ENCODE measurements around the gene CLASP1. TPM values are rescaled to one million over a fixed set of nuclear protein-coding genes. Genes with fewer than 3 reads are reported as not detected.
A peak's percentile ranks its signal among the peaks of the same experiment; 100 is the strongest.
"Not testable (repeated sequence)": the region's sequence is repeated elsewhere in the genome, so short reads cannot be mapped to it uniquely, and the experiment has no call there.

CLASP1 gene
- total RNA-seq, 2 donors from 2014 or later: 46.0 to 48.2 TPM

DNA sequence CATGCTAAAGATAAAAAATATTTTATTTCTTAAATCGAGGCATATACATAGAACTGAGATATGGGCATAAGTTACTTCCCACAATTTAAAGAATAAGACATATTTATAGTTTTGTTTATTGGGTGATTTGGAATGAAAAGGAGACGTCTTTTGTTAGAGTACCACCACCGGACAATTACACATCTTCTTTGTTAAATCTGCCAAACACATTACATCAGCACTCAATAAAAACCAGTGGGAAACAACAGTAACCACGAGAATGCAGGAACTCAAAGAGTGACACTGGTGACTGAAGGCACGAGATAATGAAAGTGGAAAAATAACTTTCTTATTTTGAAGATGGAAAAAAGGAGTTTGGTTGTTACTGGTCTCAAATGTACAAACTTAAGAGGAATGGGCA lies 271.6 kb downstream of the CLASP1 start:
- ATAC-seq (no peak), DNase-seq (no peak)
- intact Hi-C loops (cut with DNase I): no loop called here

DNA sequence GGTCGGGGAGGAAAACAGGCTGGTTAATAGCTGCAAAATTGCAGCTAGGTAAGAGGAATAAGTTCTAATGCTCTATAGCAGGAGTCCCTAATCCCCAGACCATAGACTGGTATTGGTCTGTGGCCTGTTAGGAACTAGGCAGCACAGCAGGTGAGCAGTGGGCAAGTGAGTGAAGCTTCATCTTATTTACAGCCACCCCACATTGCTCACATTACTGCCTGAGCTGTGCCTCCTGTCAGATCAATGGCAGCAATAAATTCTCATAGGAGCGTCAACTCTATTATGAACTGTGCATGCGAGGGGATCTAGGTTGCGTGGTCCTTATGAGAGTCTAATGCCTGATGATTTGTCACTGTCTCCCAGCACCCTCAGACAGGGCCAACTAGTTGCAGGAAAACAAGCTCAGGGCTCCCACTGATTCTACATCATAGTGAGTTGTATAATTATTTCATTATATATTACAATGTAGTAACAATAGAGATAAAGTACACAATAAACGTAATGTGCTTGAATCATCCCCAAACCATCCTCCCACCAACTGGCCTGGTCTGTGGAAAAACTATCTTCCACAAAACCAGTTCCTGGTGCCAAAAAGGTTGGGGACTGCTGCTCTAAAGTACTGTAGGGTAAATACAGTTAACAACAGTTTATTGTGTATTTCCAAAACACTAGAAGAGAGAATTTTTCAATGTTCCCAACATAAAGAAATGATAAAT lies 272.6 kb downstream of the CLASP1 start:
- intact Hi-C loops (cut with DNase I): no loop called here
- no peak for ATAC-seq
- no peak for DNase-seq

DNA sequence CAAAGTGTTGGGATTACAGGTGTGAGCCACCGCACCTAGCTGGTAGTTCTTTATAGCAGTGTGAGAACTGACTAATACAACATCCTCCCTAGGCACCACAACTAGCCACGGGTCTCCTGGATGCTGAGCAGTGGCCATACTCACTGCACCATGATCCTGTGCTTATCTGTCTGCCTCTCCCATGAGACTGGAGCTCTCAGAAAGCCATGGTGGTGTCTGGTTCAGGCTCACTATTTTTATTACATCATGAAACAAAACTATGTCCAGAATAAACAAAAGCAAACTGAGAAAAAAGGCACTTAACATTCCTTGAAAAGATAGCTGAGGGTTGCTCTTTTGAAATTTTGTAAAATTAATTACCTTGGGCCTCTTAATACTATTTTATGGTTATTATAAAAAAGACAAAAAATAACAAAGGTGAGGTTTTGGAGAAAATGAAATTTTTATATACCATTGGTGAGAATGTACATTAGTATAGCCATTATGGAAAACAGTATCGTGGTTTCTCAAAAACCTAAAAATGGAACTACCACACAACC lies 273.6 kb downstream of the CLASP1 start:
- ATAC-seq (peak in 1 of 2 donors; percentile 39), DNase-seq (no peak)
- intact Hi-C loops (cut with DNase I): no loop called here

DNA sequence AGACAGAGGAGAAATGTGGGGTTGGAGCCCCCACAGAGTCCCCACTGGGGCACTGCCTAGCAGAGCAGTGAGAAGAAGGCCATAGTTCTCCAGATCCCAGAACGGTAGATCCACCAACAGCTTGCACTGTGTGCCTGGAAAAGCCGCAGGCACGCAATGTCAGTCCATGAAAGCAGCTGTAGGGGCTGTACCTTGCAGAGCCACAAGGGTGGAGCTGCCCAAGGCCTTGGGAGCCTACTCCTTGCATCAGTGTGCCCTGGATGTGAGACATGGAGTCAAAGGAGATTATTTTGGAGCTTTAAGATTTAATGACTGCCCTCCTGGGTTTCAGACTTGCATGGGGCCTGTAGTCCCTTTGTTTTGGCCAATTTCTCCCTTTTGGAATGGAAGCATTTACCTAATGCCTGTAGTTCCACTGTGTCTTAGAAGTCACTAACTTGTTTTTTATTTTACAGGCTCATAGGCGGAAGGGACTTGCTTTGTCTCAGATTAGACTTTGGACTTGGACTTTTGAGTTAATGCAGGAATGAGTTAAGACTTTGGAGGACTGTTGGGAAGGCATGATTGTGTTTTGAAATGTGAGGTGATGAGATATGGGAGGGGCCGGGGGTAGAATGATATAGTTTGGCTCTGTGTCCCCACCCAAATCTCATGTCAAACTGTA lies 274.7 kb downstream of the CLASP1 start:
- DNase-seq; ATAC-seq; intact Hi-C loops (cut with DNase I): not testable (repeated sequence)

DNA sequence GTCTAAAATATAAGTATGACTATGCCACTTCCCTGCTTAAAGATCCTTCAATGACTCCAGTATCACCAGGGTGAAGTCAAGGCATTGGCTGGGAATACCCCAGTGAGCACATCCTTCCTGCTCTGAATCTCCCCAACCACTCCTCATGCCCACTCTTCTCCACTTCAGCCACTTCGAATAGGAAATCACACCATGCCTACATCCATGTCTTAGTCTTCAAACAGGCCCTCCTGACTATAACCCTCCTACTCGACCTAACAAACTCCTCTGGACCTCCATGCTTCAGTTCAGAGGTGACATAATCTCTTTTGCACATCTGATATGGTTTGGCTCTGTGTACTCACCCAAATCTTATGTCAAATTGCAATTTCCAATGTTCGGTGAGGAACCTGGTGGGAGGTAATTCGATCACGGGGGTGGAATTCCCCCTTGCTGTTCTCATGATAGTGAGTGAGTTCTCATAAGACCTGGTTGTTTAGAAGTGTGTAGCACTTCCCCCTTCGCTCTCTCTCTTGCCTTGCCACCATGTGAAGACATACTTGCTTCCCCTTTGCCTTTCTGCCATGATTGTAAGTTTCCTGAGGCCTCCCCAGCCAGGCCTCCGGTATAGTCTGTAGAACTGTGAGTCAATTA lies 276.4 kb downstream of the CLASP1 start:
- intact Hi-C loops (cut with DNase I): no loop called here
- no peak for ATAC-seq
- DNase-seq: no peak

DNA sequence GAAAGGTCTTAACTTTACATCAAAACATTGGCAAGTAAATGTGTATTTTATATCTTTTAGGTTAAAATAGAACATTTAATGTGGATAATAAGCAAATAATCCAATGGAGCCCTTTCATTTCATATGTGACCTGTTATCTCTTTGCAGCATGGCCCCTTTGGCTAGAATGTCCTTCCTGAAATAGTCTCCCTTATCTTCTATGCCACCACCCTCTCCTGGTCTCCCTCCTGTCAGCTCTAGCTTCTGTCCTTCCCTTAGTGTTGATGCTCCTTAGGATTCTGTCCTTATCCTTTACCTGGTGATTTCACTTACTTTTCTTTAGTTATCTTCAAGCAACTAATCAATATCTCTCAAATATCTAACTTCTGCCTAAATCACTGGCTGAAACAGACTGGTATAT lies 277.2 kb downstream of the CLASP1 start:
- intact Hi-C loops (cut with DNase I): no loop called here
- no peak for DNase-seq
- ATAC-seq: peak in 1 of 2 donors; percentile 26

DNA sequence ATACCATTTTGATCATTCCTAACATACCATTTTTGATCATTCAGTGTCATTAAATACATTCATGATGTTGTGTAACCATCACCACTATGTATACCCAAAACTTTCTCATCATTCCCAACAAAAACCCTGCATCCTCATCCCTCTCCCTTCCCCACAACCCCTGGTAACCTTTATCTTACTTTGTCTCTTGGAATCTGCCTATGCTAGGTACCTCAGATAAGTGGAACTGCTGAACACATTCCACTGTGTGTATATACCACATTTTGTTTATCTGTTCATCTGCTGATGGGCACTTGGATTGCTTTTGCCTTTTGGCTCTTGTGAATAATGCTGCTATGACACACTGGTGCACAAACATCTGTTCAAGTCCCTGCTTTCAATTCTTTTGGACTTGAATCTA lies 280.4 kb downstream of the CLASP1 start:
- ATAC-seq: no peak
- intact Hi-C loops (cut with DNase I): no loop called here
- DNase-seq: no peak

DNA sequence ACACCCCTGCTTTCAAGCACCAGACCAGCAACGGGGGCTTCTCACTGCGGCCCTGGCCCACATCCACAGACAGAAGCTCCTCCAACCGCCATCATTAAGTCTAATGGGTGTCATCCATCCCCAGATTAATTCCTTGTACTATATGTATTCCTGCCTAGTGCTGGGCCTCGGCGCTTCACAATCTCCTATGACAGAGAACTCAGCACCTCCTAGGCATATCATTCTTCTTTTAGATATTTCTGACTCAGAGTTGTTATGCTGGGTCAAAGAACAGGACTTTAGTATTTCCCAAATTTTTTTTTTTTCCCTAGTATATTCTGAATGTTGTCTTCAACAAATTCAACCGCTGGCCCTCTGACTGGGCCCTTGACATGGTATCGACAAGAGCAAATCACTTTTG lies 281.1 kb downstream of the CLASP1 start:
- no peak for DNase-seq
- intact Hi-C loops (cut with DNase I): no loop called here

DNA sequence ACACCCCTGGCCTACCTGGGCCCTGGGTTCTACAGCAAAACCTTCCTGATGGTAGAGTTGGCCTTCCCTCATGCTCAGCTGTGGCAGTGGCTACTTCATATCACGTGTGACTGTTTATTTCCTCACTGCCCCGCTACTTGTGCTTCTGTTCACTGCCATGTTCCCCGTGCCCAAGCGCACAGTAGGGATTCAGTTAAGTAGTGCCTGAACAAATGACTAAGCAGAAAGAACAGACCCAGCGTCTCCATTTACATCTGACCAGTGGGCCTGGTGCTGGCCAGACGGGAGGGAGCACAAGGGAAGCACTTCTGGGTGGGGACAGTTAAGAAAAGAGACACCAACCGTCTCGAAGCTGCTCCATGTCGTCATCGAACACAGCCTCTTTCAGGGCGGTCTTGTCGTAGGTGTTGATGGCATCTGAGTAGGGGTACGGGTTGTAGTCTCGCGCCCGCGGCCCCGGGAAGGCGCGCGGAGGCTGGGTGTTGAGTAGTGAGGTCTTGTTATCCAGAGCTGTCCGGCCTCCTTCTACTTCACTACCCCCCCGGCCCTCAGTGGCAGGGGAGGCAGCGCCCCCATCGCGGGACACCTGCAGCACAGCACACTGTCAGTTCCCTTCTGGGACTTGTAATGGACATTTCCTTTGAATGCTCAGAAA lies 281.9 kb downstream of the CLASP1 start:
- intact Hi-C loops (cut with DNase I): no loop called here
- ATAC-seq: no peak

More for the DNA sequence above, 281.1 kb downstream of the CLASP1 start:
- ATAC-seq: no peak

DNA sequence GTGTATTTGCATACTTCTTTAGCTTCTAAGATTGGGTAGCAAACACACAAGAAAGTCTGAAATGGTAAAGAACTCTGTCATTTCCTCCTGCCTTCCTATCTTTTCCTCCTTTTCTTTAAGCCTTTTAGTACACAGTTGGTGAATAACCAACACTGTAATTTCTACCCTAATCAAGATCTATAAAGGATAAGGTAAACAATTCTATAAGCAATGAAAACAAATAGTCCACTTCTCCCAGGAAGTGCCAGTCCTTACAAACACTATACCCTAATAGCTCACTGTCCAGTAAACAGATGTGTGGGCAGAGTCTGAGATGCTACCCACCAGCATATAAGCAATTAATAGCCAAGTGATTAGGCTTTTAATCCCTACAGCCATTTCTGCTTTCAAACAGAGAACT lies 283.2 kb downstream of the CLASP1 start:
- ATAC-seq (no peak), DNase-seq (no peak)
- intact Hi-C loops (cut with DNase I): no loop called here

More for the DNA sequence above, 281.9 kb downstream of the CLASP1 start:
- no peak for DNase-seq

DNA sequence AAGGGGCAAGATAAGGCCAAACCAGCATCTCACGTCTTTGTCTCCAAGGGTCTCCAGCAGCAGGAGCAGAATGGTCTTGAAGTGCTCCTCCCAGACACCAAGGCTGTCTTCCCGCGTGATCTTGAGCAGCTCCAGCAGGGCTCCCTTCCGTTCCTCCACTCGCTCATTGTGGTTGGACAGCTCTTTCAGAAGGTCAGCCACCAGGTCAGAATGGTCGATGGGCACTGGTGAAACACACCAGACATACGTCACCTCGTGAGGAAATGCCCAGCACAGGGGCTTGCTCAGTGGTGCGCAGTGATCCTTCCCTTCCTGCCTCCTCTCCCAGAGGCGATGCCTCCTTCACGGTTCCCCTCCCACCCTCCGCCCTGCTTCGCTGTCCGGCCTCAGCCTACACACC lies 284.2 kb downstream of the CLASP1 start:
- DNase-seq (no peak), ATAC-seq (no peak)
- intact Hi-C loops (cut with DNase I): no loop called here

DNA sequence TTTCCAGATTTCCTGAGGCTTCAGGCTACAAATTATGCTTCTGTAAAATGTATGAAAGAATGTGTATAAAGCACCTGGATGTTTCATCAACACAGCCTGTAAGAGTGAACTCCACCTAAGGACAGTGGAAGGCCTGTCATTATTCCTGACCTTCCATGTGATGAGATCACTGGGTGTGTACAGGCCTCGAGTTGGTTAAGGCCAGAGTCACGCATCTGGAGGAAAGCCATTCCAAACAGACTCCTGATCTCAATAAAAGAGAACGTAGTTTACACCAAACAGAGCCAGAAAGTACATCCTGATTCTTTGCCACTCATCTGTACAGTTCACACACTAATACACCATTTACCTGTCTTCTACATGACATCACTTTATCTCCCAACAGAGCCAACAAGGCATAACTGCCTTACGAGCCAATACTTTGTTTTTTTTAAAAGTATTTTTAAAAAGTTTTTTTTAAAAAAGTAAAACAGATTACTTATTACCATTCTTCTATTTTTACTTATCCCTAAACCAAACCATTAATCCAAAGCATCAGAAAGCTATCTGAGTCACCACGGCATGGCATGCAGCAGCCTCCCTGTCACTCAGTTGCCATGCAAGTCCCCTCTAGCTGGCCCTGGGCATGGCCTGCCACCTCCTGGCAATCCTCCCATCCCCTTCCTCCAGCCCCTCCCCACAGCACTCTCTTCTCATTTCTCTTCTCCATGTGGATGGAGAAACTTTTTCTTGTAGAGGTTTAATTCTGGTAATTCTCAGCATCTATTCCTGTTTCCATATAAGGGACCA lies 285.4 kb downstream of the CLASP1 start:
- no peak for DNase-seq
- ATAC-seq: peak; percentile 24 to 75
- intact Hi-C loops (cut with DNase I): no loop called here

DNA sequence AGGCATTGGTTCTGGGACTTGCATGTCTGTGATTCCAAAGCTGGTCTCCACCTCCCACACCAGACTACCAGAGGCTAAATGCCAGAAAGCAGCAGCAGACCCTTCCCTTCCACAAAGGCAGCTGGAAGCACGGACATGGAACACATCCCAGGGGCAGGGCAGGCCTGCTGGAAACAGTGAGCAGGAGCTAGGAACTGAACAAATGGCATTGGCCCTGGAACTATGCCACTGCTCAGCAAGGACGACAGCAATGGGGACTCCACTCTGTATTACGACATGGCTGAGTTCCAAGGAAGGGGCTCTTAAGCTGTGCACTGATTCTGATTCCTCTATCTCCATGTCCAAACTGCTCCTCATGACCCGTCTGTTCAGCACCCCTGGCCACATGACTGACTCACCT lies 286.5 kb downstream of the CLASP1 start:
- DNase-seq: no peak
- intact Hi-C loops (cut with DNase I): no loop called here

DNA sequence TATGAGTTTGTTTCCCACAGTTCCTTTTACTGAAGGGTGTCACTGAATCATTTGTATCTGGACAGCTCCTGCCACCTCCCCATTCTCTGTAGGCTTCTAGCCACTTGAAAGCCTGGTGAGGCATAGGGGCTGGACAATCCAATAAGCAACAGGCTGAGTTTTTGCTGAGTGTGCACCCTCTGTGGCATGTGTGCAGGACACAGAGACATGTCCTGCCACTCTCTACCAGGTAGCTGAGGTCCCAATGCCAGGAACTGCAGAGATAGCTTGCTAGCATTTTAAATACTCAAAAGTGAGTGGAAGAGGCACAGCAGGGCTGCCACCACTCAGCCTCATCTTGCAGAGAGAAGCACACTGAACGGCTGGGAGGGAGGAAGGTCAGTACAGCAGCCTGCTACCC lies 287.0 kb downstream of the CLASP1 start:
- intact Hi-C loops (cut with DNase I): no loop called here
- DNase-seq (no peak), ATAC-seq (no peak)

More for the DNA sequence above, 286.5 kb downstream of the CLASP1 start:
- ATAC-seq: no peak

DNA sequence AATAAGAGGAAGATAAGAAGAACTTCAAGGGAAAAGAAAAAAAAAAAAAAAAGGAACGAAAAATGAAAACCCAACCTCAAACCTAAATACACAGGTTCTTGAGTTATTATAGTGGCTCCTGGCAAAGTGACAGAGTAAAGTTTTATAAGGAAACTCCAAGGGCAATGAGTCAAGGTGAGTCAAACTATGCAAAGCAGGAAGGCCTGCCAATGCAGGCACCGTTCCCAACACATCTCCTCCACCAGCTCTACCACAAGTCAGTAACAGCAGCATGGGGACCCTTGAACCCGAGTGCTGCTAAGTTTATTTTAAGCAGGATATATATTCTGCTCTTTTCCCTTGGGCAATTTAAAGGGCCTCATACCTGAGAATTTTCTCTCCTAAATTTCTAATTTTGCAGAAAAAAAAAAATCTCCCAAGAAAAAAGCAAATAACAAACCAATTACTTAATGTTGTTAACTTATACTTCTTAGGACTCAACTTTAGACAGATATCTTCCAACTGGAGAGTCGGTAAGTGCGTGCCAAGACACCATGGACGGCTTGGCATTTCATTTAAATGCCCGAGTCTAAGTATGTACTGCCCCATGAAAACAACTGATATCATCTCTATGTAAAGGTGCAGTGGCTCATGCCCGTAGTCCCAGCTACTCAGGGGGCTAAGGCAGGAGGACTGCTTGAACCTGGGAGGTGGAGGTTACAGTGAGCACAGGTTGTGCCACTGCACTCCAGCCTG lies 288.5 kb downstream of the CLASP1 start:
- DNase-seq: peak; percentile 54
- ATAC-seq: peak in 1 of 2 donors; percentile 78
- intact Hi-C loops (cut with DNase I): no loop called here

DNA sequence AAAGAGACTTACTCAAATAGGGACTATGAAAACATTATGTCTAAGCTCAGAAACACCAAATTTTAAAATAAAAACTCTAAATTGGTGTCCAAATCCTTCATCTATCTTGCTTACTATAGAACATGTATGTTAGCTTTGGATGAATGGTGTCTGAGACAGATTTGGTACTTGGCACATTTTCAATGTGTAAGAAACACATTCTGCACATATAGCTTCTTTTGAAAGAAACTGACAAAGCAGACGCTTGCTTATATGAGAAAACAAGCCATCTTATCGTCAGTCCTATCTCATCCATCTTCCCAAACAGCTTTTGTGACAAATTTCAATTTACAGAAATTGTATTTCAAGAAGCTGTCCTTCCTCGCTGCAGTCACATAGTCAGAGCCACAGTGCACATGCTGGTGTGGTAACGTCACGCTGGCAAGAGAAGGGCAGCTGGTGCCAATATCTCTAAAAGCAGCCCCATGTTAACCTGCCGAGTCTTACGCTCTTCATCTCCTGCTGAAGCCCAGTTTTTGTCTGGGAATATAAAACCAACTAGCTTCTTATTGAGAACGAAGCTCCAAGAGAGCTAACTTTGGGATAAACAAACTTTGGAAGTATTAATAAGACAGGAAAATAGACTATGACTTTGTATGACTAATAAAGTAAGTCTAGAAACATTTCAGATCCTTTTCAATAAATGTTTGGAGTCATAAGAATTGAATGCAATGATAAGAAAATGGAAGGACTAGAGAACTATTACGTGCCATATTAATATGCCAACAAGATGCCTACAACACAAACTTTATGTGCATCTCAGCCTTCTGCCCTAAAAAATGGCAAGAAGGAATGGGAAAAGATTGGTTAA lies 289.3 kb downstream of the CLASP1 start:
- DNase-seq: no peak
- ATAC-seq: peak in 1 of 2 donors; percentile 54
- intact Hi-C loops (cut with DNase I): loop anchor here in 1 of 2 donors (10.0 kb wide), 1 partner anchor 265 kb away; no protein-coding TSS in a partner anchor

DNA sequence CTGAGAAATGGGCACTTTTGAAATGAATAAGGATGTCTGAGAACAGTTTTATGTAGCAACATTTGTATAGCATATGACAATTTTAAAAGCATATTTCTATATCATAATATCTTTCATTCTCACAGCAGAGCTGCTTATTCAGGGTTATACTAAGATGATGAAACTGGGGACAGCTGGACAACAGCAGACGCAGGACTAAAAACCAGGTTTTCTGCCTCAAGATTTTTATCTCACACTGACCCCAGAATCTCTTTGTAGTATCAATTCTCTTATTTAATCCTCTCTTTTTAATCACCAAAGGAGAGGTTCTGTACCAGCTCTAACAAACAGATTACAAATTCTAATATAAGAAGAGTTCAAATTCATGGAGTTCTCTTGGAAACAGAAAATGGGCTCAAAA lies 290.1 kb downstream of the CLASP1 start:
- intact Hi-C loops (cut with DNase I): loop anchor here in 1 of 2 donors (10.0 kb wide), 1 partner anchor 264 kb away; no protein-coding TSS in a partner anchor
- DNase-seq: no peak
- ATAC-seq: no peak
